DMS153 (cell line): ENCODE measurements around the gene LMBRD1.

Source experiments
- DNase-seq: peaks from one replicate; lab custom pipeline; 2025; lab: John Stamatoyannopoulos, UW

LMBRD1 gene

DNA sequence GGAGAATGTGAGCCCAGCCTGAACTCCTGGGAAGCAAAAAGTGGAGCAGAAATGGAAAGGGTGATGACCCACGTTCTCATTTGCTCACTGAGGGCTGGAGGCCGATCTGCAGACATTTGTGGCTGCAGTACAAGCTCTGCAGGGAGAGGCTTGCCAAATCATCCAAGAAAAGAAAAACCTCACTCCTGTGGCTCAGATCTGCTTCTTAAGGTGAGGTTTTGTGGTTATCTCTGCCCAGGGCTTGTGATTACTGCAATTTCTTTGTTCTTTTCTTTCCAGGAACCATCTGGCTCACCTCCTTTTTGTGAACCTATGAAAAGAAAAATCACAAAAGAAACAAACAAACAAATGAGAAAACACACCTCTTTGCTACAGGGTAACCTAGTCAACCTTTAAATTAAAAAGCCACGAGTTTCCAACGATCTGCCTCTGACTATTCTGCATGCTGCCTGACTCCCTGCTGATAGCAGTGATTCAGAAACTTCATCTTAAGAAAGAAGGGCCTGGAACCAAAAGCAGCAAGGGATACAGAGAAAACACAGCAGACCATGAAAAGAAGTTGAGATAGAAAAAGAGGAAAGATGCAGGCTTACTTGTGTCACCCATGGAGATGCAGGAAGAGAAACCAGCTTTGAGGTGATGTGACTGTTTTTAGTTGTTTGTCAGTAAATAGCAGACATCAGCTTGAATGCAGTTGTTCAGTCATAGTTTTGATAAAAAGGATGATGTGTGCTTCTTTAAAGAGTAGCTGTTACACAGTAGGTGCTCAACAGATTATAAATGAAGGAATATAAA is 165.1 kb downstream of the LMBRD1 start:
- no peak for DNase-seq

DNA sequence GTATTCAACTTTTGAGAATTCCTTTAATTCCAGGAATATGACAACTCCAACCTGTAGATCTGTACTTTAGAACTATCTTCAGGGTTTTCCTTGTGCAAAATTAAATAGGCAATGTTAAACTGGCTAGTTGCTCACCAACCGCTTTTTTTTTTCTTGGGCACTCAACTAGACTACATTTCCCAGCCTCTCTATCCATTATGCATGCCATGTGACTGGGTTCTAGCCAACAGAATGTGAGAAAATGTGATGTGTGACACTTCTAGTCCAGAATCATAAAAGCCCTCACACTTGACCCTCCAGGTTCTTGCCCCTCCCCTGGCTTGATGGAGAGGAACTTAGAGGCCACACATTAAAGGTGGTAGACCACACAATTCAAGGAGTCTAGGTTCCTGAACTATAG is 166.0 kb downstream of the LMBRD1 start:
- DNase-seq = no peak

DNA sequence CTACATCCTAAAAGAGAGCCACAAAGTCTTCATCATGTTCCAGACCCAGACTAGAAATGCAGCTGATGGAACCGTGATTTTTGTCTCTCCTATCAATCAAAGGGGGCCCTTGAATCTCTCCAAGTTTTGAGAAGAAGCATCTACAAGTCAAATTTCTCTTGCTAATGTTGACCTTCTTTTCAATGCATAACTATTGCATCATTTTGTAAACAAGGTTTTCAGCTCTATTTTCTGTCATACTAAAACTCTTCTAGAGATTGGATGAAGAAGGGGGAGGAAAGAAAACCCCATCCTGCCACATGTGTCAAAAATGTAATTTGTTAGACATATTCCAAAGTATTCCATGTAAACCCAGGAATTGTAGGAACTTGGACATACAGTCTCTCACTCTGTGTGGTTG is 169.2 kb downstream of the LMBRD1 start:
- no peak for DNase-seq

DNA sequence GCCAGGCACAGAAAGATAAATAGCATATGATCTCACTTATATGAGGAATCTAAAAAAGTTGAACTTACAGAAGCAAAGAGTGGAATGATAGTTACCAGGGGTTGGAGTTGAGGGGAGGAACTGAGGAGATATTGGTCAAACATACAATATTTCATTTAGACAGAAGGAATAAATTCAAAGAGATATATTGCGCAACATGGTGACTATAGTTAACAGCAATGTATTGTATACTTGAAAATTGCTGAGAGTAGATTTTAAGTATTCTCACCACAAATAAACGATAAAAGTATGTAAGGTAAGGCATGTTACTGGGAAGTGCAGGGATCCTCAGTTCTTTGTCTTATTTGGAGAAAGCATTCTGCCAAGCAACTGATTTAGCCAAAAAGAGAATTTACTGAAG is 171.9 kb downstream of the LMBRD1 start:
- DNase-seq = no peak
